Measurements from ENCODE around the gene PIGR. TPM values are rescaled to one million over a fixed set of nuclear protein-coding genes. Genes with fewer than 3 reads are reported as not detected.

The PIGR gene
- total RNA-seq, 1 experiment from 2014 or later, result 2.6 TPM

DNA sequence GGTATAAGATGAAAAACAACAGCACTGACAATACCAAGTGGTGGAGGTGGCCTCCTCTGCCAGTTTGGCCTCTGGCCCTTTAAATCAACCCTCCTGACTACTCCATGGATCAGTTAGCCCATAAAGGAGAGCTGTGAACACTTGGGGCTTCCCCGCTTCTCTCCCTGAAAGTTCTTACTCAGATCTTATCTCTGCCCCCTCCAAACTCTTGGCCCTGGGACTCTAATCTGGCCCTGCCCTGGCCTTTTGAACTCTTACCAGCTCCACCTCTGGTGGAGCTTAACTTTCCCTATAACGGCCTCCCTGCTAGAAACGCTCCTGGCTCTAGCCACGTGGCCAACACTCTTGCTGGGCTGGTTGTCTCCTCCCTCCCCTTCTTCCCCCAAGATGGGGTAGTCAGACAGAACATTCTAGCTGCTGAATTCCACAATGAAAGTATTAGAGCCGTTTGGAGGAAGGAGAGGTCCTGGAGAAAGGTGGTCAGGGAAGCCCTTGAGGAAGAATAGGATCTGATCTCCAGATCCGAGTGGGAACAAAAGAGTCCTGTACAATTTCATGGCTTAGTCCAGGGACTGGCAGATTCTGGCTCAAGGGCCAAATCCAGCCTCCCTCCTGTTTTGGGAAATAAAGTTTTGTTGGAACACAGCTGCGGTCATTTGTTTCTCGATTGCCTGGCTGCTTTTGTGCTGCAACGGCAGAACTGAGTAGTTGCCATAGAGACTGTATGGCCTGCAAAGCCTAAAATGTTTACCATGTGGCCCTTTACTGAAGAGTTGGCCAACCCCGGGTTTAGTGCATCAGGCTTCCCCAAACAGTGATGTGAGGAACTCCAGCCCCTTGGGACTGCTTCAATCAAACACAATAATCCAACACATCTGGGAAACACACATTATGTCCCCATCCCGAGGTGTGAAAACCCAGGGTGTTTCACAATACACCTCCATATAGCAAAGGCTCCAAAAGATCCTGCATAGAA is 9.5 kb upstream of the PIGR start:
- BruUV-seq (replicated peaks), result no TSS peak
- no peaks in the 10 kb centered on the region for H4K20me1 ChIP-seq (ENCODE audit: insufficient read depth)
- H3K9me2 ChIP-seq (ENCODE audit: insufficient read depth), result no peaks in the 10 kb centered on the region
- POLR2A ChIA-PET, result no interaction called here
- no peak overlapping the region for H3K9ac ChIP-seq (ENCODE audit: low read length)
- H3K27ac ChIP-seq (ENCODE audit: low read depth, low read length), result no peak overlapping the region
- DNase-seq (ENCODE audit: low read depth, low spot score) (no peak), ATAC-seq (no peak)
- no peaks in the 10 kb centered on the region for H3K4me1 ChIP-seq (ENCODE audit: control insufficient read depth in 1 of 2, insufficient read depth in 2 of 2, low read length in 2 of 2)
- TF ChIP-seq SP1 (IDR thresholded peaks at IDR 0.05; ENCODE audit: low read depth) (no peak), CEBPB (IDR thresholded peaks at IDR 0.05; ENCODE audit: low read depth) (no peak), POLR2AphosphoS5 (IDR thresholded peaks at IDR 0.05; ENCODE audit: low read depth, low read length) (no peak), ZNF274 (IDR thresholded peaks at IDR 0.05; ENCODE audit: low read depth, low read length) (no peak)
- no peak overlapping the region for H3K4me2 ChIP-seq (ENCODE audit: low read length)
- no peaks in the 10 kb centered on the region for H3K9me3 ChIP-seq (ENCODE audit: control insufficient read depth in 1 of 2, insufficient read depth in 1 of 2, low read depth in 1 of 2, low read length in 2 of 2)
- no peak overlapping the region for H2AFZ ChIP-seq (ENCODE audit: low read depth, low read length, poor library complexity, severe bottlenecking)
- CTCF ChIA-PET, result no interaction called here
- RAD21 ChIA-PET (ENCODE audit: low non-redundant PET in 1 of 2, low total read pairs in 2 of 2, uncharacterized antibody in 2 of 2, unreplicated experiment in 2 of 2), result no interaction called here
- no peaks in the 10 kb centered on the region for H3K27me3 ChIP-seq (ENCODE audit: insufficient read depth, low read length)
- intact Hi-C loops (cut with micrococcal nuclease), result no loop called here
- H3K79me2 ChIP-seq (ENCODE audit: insufficient read depth, low read length), result no peaks in the 10 kb centered on the region
- H3K36me3 ChIP-seq (ENCODE audit: control insufficient read depth in 1 of 2, insufficient read depth in 2 of 2, low read length in 2 of 2), result no peaks in the 10 kb centered on the region
- no peak overlapping the region for H3K4me3 ChIP-seq (replicated peaks in 1 of 2; ENCODE audit: low read depth in 1 of 2, low read length in 2 of 2)

DNA sequence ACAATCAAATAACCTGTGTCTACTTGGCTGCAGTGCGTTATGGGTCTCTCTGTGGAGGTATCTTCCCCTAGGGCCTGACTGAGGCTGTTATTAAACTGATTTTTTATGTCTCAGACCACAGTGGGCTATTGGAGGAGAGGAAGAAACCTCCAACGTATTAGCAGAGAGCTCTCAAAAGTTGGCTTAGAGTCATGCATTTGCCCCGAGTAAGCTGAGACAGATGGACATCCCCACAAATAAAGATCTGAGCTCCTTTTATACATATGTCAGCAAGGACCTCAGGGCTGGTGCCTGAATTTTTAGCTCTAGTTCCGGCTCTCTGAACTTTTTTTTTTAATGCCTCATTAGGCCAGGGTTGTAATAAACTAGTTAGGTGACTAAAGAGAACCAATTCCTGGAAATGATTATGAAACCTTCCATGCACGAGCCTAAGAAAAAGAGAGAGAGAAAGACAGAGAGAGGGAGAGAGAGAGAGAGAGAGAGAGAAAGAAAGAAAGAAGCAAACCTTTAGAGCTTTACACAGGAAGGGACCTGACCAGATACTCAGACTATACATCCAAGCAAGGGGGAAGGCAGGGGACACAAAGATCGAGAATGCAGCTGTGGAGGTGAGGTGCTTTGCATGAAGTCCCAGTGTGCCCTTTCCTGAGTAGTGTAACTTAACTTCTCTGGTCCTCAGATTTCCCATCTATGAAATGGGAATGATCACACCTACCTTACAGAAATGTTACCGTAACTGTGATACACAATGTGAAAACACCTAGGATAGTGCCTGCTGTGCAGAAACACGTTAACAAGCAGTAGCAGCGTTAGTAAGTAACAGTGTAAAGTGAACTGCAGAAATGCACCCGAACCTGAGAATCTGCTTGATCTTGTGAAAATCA is 8.4 kb upstream of the PIGR start:
- no peak for TF ChIP-seq YY1 (IDR thresholded peaks at IDR 0.05; ENCODE audit: extremely low read depth, insufficient replicate concordance, low read depth, low read length)
- no peak for TF ChIP-seq ZFX (IDR thresholded peaks at IDR 0.05)
- TF ChIP-seq, protein P1, sequence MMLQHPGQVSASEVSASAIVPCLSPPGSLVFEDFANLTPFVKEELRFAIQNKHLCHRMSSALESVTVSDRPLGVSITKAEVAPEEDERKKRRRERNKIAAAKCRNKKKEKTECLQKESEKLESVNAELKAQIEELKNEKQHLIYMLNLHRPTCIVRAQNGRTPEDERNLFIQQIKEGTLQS (IDR thresholded peaks at IDR 0.05), result no peak
- no peak for TF ChIP-seq EGR1 (IDR thresholded peaks at IDR 0.05; ENCODE audit: low read depth)
- TF ChIP-seq, protein P2, sequence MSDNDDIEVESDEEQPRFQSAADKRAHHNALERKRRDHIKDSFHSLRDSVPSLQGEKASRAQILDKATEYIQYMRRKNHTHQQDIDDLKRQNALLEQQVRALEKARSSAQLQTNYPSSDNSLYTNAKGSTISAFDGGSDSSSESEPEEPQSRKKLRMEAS (IDR thresholded peaks at IDR 0.05), result no peak
- TF ChIP-seq SP1 (IDR thresholded peaks at IDR 0.05; ENCODE audit: low read depth), result no peak
- TF ChIP-seq CBX3 (IDR thresholded peaks at IDR 0.05; ENCODE audit: low read depth), result no peak
- TF ChIP-seq TCF7L2 (IDR thresholded peaks at IDR 0.05; ENCODE audit: borderline replicate concordance, extremely low read depth, insufficient read depth, insufficient read length), result no peak
- H3K27me3 ChIP-seq (ENCODE audit: insufficient read depth, low read length), result no peaks in the 10 kb centered on the region
- H3K4me2 ChIP-seq (ENCODE audit: low read length), result no peak overlapping the region
- no TSS peak for BruUV-seq (replicated peaks)
- ATAC-seq (no peak), DNase-seq (ENCODE audit: low read depth, low spot score) (no peak)
- H3K36me3 ChIP-seq (ENCODE audit: control insufficient read depth in 1 of 2, insufficient read depth in 2 of 2, low read length in 2 of 2), result no peaks in the 10 kb centered on the region
- H3K9me2 ChIP-seq (ENCODE audit: insufficient read depth), result no peaks in the 10 kb centered on the region
- no peak overlapping the region for H2AFZ ChIP-seq (ENCODE audit: low read depth, low read length, poor library complexity, severe bottlenecking)
- CTCF ChIA-PET, result no interaction called here
- H3K9me3 ChIP-seq (ENCODE audit: control insufficient read depth in 1 of 2, insufficient read depth in 1 of 2, low read depth in 1 of 2, low read length in 2 of 2), result no peaks in the 10 kb centered on the region
- H3K79me2 ChIP-seq (ENCODE audit: insufficient read depth, low read length), result no peaks in the 10 kb centered on the region
- no peaks in the 10 kb centered on the region for H4K20me1 ChIP-seq (ENCODE audit: insufficient read depth)
- RAD21 ChIA-PET (ENCODE audit: low non-redundant PET in 1 of 2, low total read pairs in 2 of 2, uncharacterized antibody in 2 of 2, unreplicated experiment in 2 of 2), result no interaction called here
- H3K27ac ChIP-seq (ENCODE audit: low read depth, low read length), result no peak overlapping the region
- intact Hi-C loops (cut with micrococcal nuclease), result no loop called here
- POLR2A ChIA-PET, result interaction anchor here (0.7 kb wide), 1 partner anchor 213 kb away, joined by 3 read pairs; no protein-coding TSS in a partner anchor
- no peaks in the 10 kb centered on the region for H3K4me1 ChIP-seq (ENCODE audit: control insufficient read depth in 1 of 2, insufficient read depth in 2 of 2, low read length in 2 of 2)
- no peak overlapping the region for H3K4me3 ChIP-seq (replicated peaks in 1 of 2; ENCODE audit: low read depth in 1 of 2, low read length in 2 of 2)
- no peak overlapping the region for H3K9ac ChIP-seq (ENCODE audit: low read length)

All from HCT116 (cell line).